ENCODE results near the gene ASS1. TPM values are rescaled to one million over a fixed set of nuclear protein-coding genes. Genes with fewer than 3 reads are reported as not detected.

Gene ASS1
- total RNA-seq, 1 donor from 2014 or later = 4.5 TPM

GRCh38 chr9:130445268-130445983, 665 bp downstream of the ASS1 start:
- no peak overlapping the region for H3K27ac Mint-ChIP-seq (ENCODE audit: unreplicated experiment)
- H3K4me1 Mint-ChIP-seq = peaks cover 27% of the 10 kb centered on the region
- peak overlapping the region; percentile 79 for H3K4me3 Mint-ChIP-seq
- no peak for DNase-seq (ENCODE audit: low read depth, low spot score)
- peaks cover 10% of the 10 kb centered on the region for H3K9me3 Mint-ChIP-seq
- TF ChIP-seq, protein P1, sequence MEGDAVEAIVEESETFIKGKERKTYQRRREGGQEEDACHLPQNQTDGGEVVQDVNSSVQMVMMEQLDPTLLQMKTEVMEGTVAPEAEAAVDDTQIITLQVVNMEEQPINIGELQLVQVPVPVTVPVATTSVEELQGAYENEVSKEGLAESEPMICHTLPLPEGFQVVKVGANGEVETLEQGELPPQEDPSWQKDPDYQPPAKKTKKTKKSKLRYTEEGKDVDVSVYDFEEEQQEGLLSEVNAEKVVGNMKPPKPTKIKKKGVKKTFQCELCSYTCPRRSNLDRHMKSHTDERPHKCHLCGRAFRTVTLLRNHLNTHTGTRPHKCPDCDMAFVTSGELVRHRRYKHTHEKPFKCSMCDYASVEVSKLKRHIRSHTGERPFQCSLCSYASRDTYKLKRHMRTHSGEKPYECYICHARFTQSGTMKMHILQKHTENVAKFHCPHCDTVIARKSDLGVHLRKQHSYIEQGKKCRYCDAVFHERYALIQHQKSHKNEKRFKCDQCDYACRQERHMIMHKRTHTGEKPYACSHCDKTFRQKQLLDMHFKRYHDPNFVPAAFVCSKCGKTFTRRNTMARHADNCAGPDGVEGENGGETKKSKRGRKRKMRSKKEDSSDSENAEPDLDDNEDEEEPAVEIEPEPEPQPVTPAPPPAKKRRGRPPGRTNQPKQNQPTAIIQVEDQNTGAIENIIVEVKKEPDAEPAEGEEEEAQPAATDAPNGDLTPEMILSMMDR (conservative IDR thresholded peaks at IDR 0.05) = no peak
- no peaks in the 10 kb centered on the region for H3K36me3 Mint-ChIP-seq (ENCODE audit: low read depth)
- H3K27me3 Mint-ChIP-seq (ENCODE audit: low read depth) = peaks cover 44% of the 10 kb centered on the region

DNA sequence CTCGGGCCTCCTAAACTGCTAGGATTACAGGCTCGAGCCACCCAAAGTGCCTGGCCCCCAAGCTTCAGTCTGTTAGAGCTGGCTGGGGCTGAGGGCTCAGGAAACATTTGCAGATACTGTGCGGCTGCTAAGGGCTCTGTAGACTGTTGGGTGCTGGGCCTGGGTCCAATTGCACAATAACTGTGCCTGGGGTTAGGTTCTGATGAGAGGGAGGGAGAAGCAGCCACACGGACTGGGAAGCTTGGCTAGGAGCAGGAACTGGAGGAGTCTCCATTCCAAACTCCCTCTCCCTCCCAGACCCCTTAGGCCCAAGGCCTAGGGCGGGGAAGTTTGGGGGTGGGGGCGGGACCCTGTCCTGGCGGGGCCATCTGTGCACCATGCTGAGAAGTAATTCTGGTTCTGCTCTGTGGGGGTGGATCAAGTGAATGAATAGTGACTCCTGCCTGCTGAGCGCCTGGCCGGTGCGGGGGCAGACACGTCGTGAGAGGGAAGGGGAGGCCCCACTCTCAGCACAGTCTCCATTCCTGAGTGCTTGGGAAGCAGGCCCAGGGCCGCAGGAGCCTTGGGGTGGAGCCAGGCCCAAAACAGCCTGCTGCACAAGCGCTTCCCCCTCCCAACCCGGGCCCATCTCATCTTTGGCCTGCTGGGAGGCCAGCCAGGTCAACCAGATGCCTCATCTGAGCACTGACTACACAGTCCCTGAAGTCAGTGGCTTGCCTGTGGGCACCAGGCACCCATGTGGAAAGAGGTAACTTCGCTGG, 1.5 kb downstream of the ASS1 start:
- no peak for DNase-seq (ENCODE audit: low read depth, low spot score)
- TF ChIP-seq, protein P1 (conservative IDR thresholded peaks at IDR 0.05) = no peak
- Mint-ChIP-seq H3K4me3 (peak overlapping the region; percentile 79), H3K4me1 (peaks cover 27% of the 10 kb centered on the region), H3K36me3 (ENCODE audit: low read depth) (no peaks in the 10 kb centered on the region), H3K27me3 (ENCODE audit: low read depth) (peaks cover 44% of the 10 kb centered on the region), H3K9me3 (peaks cover 8% of the 10 kb centered on the region), H3K27ac (ENCODE audit: unreplicated experiment) (peak overlapping the region; percentile 87)

DNA sequence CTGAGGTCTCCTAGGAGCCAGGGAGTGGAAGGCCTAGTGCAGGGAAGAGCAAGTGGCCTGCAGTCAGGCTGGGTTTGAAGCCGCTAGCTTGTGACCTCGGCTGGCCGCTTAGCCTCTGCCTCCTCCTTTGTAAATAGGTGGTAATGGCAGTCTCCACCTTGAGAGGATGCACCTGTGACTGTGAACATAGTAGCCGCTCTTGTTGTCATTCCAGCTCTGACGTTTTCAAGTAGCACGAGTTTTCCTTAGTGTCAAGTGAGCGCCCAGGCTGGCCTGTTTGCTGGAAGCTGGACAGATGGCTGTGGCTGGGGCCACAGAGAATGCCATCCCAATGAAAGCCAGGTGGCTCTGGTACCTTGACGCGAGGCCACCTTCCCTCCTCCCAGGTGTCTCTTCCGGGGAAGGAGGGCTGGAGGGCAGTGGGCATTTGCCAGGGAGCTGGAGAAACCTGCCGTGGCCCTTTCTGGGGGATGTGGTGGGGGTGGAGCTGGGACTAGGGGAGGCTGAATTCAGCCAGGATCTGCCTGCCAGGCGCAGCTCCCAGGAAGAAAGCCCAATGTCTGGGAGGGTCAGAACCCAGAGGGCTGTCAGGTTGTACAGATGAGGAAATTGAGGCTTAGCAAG, 2.5 kb downstream of the ASS1 start:
- Mint-ChIP-seq H3K4me1 (peaks cover 27% of the 10 kb centered on the region), H3K9me3 (no peaks in the 10 kb centered on the region), H3K4me3 (peak overlapping the region; percentile 38), H3K27ac (ENCODE audit: unreplicated experiment) (no peak overlapping the region), H3K27me3 (ENCODE audit: low read depth) (peaks cover 44% of the 10 kb centered on the region), H3K36me3 (ENCODE audit: low read depth) (no peaks in the 10 kb centered on the region)
- no peak for DNase-seq (ENCODE audit: low read depth, low spot score)
- TF ChIP-seq, protein P1 (conservative IDR thresholded peaks at IDR 0.05) = no peak

GRCh38 chr9:130448035-130448624, 3.4 kb downstream of the ASS1 start:
- Mint-ChIP-seq H3K9me3 (no peaks in the 10 kb centered on the region), H3K27me3 (ENCODE audit: low read depth) (peaks cover 43% of the 10 kb centered on the region), H3K4me1 (peaks cover 27% of the 10 kb centered on the region), H3K36me3 (ENCODE audit: low read depth) (no peaks in the 10 kb centered on the region), H3K27ac (ENCODE audit: unreplicated experiment) (peak overlapping the region; percentile 50), H3K4me3 (peak overlapping the region; percentile 61)
- no peak for DNase-seq (ENCODE audit: low read depth, low spot score)
- TF ChIP-seq, protein P1 (conservative IDR thresholded peaks at IDR 0.05) = no peak

- no peak for DNase-seq (ENCODE audit: low read depth, low spot score)
- Mint-ChIP-seq H3K9me3 (no peaks in the 10 kb centered on the region), H3K4me3 (no peak overlapping the region), H3K36me3 (ENCODE audit: low read depth) (no peaks in the 10 kb centered on the region), H3K27ac (ENCODE audit: unreplicated experiment) (no peak overlapping the region), H3K27me3 (ENCODE audit: low read depth) (peaks cover 34% of the 10 kb centered on the region), H3K4me1 (peaks cover 27% of the 10 kb centered on the region)
- TF ChIP-seq, protein P1 (conservative IDR thresholded peaks at IDR 0.05) = no peak
Measured at GRCh38 chr9:130448771-130449603, 4.2 kb downstream of the ASS1 start.
